Neural progenitor cell (in vitro differentiated cells): ENCODE data around the gene RGS3. TPM values are rescaled to one million over a fixed set of nuclear protein-coding genes. Genes with fewer than 3 reads are reported as not detected.

Source experiments
- DNase-seq: peaks from one replicate; pipeline ENCODE4 v3.0.0-alpha.2; 2016; ENCODE audit warnings: low spot score
- H2AFZ ChIP-seq: fragments of 200-600 bp; sonication (generic); replicated peaks from 2 replicates; pipeline ENCODE4 v1.6.1; 2016; ENCODE audit warnings: antibody characterized with exemption
- H3F3A ChIP-seq: fragments of 200-600 bp; sonication (generic); 2 replicates; pipeline ENCODE4 v1.6.1; 2016; ENCODE audit warnings: antibody characterized with exemption, low read depth
- H3K27ac ChIP-seq: fragments of 200-600 bp; sonication (generic); 2 replicates; pipeline ENCODE4 v1.5.1; 2016; ENCODE audit warnings: mild to moderate bottlenecking
- H3K27me3 ChIP-seq: fragments of 200-600 bp; sonication (generic); 2 replicates; pipeline ENCODE4 v1.6.1; 2016; ENCODE audit warnings: mild to moderate bottlenecking, moderate library complexity
- H3K36me3 ChIP-seq: fragments of 200-600 bp; sonication (generic); 2 replicates; pipeline ENCODE4 v1.5.1; 2016
- H3K4me1 ChIP-seq: fragments of 200-600 bp; sonication (generic); 2 replicates; pipeline ENCODE4 v1.6.1; 2016; ENCODE audit warnings: mixed run types
- H3K4me2 ChIP-seq: fragments of 200-600 bp; sonication (generic); 2 replicates; pipeline ENCODE4 v1.6.1; 2016
- H3K4me3 ChIP-seq: fragments of 200-600 bp; sonication (generic); 2 replicates; pipeline ENCODE4 v1.5.1; 2016
- H3K79me2 ChIP-seq: fragments of 200-600 bp; sonication (generic); 2 replicates; pipeline ENCODE4 v1.6.1; 2016; ENCODE audit warnings: low read depth
- H3K9ac ChIP-seq: fragments of 200-600 bp; sonication (generic); 2 replicates; pipeline ENCODE4 v1.6.1; 2016
- H3K9me3 ChIP-seq: fragments of 200-600 bp; sonication (generic); 2 replicates; pipeline ENCODE4 v1.5.1; 2016; ENCODE audit warnings: low read depth
- H4K20me1 ChIP-seq: fragments of 200-600 bp; sonication (generic); 2 replicates; pipeline ENCODE4 v1.6.1; 2016; ENCODE audit warnings: low read depth
- H3K27ac Mint-ChIP-seq: 3 replicates; pipeline ENCODE4 v1.8.0; 2021; ENCODE audit warnings: mixed read lengths
- H3K27me3 Mint-ChIP-seq: 2 replicates; pipeline ENCODE4 v1.8.0; 2022; ENCODE audit warnings: low read depth, mild to moderate bottlenecking, inconsistent platforms, moderate library complexity, mixed read lengths; ENCODE audit not compliant: insufficient read depth
- H3K36me3 Mint-ChIP-seq: 3 replicates; pipeline ENCODE4 v1.8.0; 2021; ENCODE audit warnings: mixed read lengths
- H3K4me1 Mint-ChIP-seq: 3 replicates; pipeline ENCODE4 v1.8.0; 2021; ENCODE audit warnings: mixed read lengths
- H3K4me3 Mint-ChIP-seq: 3 replicates; pipeline ENCODE4 v1.8.0; 2021; ENCODE audit warnings: mild to moderate bottlenecking, moderate library complexity, mixed read lengths
- H3K9me3 Mint-ChIP-seq: 3 replicates; pipeline ENCODE4 v1.8.0; 2020; ENCODE audit warnings: mixed read lengths
- CTCF ChIP-seq: fragments of 200-600 bp; sonication (generic); IDR thresholded peaks from 2 replicates; pipeline ENCODE4 v1.5.1; 2017; ENCODE audit warnings: antibody characterized with exemption, mild to moderate bottlenecking
- EZH2 ChIP-seq: fragments of 200-600 bp; sonication (generic); IDR thresholded peaks from 2 replicates; pipeline ENCODE4 v1.6.1; 2017; ENCODE audit warnings: antibody characterized with exemption, mild to moderate bottlenecking, moderate library complexity
- EZH2phosphoT487 ChIP-seq: fragments of 200-600 bp; sonication (generic); IDR thresholded peaks from 2 replicates; pipeline ENCODE4 v1.6.1; 2017; ENCODE audit warnings: antibody characterized with exemption
- total RNA-seq: library from RNA; depleted of rRNA; stranded (reverse); fragments of >200 nt; gene quantifications from 2 replicates; pipeline ENCODE4 v1.2.3, GENCODE V29; 2015; ENCODE audit warnings: low replicate concordance

RGS3 gene
- total RNA-seq, 1 donor from 2014 or later: 30.3 TPM

GRCh38 chr9:113522419-113522818 lies 58.9 kb downstream of the RGS3 start:
- Histone ChIP-seq H4K20me1 (no peaks in the 10 kb centered on the region), H3K4me3 (no peak overlapping the region), H3F3A (peaks cover 5% of the 10 kb centered on the region), H3K4me2 (no peak overlapping the region), H3K27ac (no peak overlapping the region), H3K4me1 (peaks cover 23% of the 10 kb centered on the region), H3K9me3 (no peaks in the 10 kb centered on the region), H2AFZ (no peak overlapping the region), H3K27me3 (no peaks in the 10 kb centered on the region), H3K36me3 (no peaks in the 10 kb centered on the region), H3K79me2 (no peaks in the 10 kb centered on the region), H3K9ac (no peak overlapping the region)
- no peak for DNase-seq
- Mint-ChIP-seq H3K36me3 (peaks cover 6% of the 10 kb centered on the region), H3K4me1 (peaks cover 58% of the 10 kb centered on the region), H3K9me3 (no peaks in the 10 kb centered on the region), H3K27me3 (peaks cover 3% of the 10 kb centered on the region), H3K27ac (no peak overlapping the region), H3K4me3 (no peak overlapping the region)
- TF ChIP-seq EZH2: no peak
- TF ChIP-seq EZH2phosphoT487: no peak
- TF ChIP-seq CTCF: no peak

GRCh38 chr9:113522858-113523257 lies 59.3 kb downstream of the RGS3 start:
- no peak overlapping the region for H3K27ac Mint-ChIP-seq
- peaks cover 3% of the 10 kb centered on the region for H3K27me3 Mint-ChIP-seq
- H3K4me3 Mint-ChIP-seq: no peak overlapping the region
- Histone ChIP-seq H2AFZ (no peak overlapping the region), H3K36me3 (no peaks in the 10 kb centered on the region), H4K20me1 (no peaks in the 10 kb centered on the region), H3K4me1 (peaks cover 21% of the 10 kb centered on the region), H3F3A (peaks cover 5% of the 10 kb centered on the region), H3K4me2 (no peak overlapping the region), H3K27me3 (no peaks in the 10 kb centered on the region), H3K4me3 (no peak overlapping the region), H3K27ac (no peak overlapping the region), H3K79me2 (no peaks in the 10 kb centered on the region), H3K9ac (no peak overlapping the region), H3K9me3 (no peaks in the 10 kb centered on the region)
- H3K4me1 Mint-ChIP-seq: peaks cover 54% of the 10 kb centered on the region
- no peak for TF ChIP-seq EZH2
- TF ChIP-seq CTCF: no peak
- H3K36me3 Mint-ChIP-seq: peaks cover 6% of the 10 kb centered on the region
- DNase-seq: no peak
- H3K9me3 Mint-ChIP-seq: no peaks in the 10 kb centered on the region

GRCh38 chr9:113523421-113524141 lies 60.1 kb downstream of the RGS3 start:
- Mint-ChIP-seq H3K9me3 (no peaks in the 10 kb centered on the region), H3K4me3 (no peak overlapping the region), H3K27ac (no peak overlapping the region), H3K4me1 (peaks cover 47% of the 10 kb centered on the region), H3K27me3 (peaks cover 3% of the 10 kb centered on the region), H3K36me3 (peaks cover 6% of the 10 kb centered on the region)
- Histone ChIP-seq H3K27me3 (no peaks in the 10 kb centered on the region), H3K4me3 (no peak overlapping the region), H3K27ac (no peak overlapping the region), H4K20me1 (no peaks in the 10 kb centered on the region), H3F3A (peaks cover 5% of the 10 kb centered on the region), H3K4me1 (peaks cover 21% of the 10 kb centered on the region), H3K36me3 (no peaks in the 10 kb centered on the region), H3K4me2 (no peak overlapping the region), H2AFZ (no peak overlapping the region), H3K9ac (no peak overlapping the region), H3K79me2 (no peaks in the 10 kb centered on the region), H3K9me3 (no peaks in the 10 kb centered on the region)
- TF ChIP-seq EZH2phosphoT487: no peak
- TF ChIP-seq CTCF: no peak
- no peak for TF ChIP-seq EZH2
- no peak for DNase-seq
